Body of pancreas (tissue), 4 donors: ENCODE results near the gene MVD.

ENCODE experiments used
- CTCF ChIP-seq, 7 experiments: fragments of 450-650 bp in 4 of 7; fragments of 200-600 bp in 3 of 7; sonication (generic) in 3 of 7; IDR thresholded peaks; one replicate each; pipeline ENCODE4 v1.5.1; 2016 to 2019; ENCODE audit warnings: antibody characterized with exemption in 7 of 7
- POLR2A ChIP-seq, 3 donors: fragments of 450-650 bp; IDR thresholded peaks; one replicate each; pipeline ENCODE4 v1.6.1; 2016; ENCODE audit warnings: antibody characterized with exemption in 3 of 3, mild to moderate bottlenecking in 2 of 3

- TF ChIP-seq CTCF (IDR thresholded peaks at IDR 0.05) (no peak), POLR2A (IDR thresholded peaks at IDR 0.05) (no peak)
Measured at GRCh38 chr16:88658714-88659113, 4.2 kb downstream of the MVD start.
